Measurements from ENCODE around the gene ALPK1. TPM values are rescaled to one million over a fixed set of nuclear protein-coding genes. Genes with fewer than 3 reads are reported as not detected.

ALPK1 gene
- total RNA-seq, 1 donor from 2014 or later = 40.1 TPM

- DNase-seq (no peak), ATAC-seq (no peak)
- no peaks in the 10 kb centered on the region for H3K9me3 ChIP-seq
- H3K27ac ChIP-seq = no peak overlapping the region
- TF ChIP-seq CTCF (IDR thresholded peaks at IDR 0.05) = peak; percentile 43
- no peaks in the 10 kb centered on the region for H3K4me1 ChIP-seq
- H3K27me3 ChIP-seq (ENCODE audit: low read depth) = no peaks in the 10 kb centered on the region
- H3K36me3 ChIP-seq = peaks cover 21% of the 10 kb centered on the region
- H3K4me3 ChIP-seq = no peak overlapping the region
- intact Hi-C loops (cut with DNase I) = no loop called here
Measured at GRCh38 chr4:112266823-112267222, 30.3 kb upstream of the ALPK1 start.

GRCh38 chr4:112270051-112270450, 27.1 kb upstream of the ALPK1 start:
- H3K27me3 ChIP-seq (ENCODE audit: low read depth) = no peaks in the 10 kb centered on the region
- peaks cover 7% of the 10 kb centered on the region for H3K36me3 ChIP-seq
- TF ChIP-seq CTCF (IDR thresholded peaks at IDR 0.05) = no peak
- H3K4me1 ChIP-seq = no peaks in the 10 kb centered on the region
- ATAC-seq (no peak), DNase-seq (no peak)
- no peak overlapping the region for H3K27ac ChIP-seq
- no peak overlapping the region for H3K4me3 ChIP-seq
- no peaks in the 10 kb centered on the region for H3K9me3 ChIP-seq
- intact Hi-C loops (cut with DNase I) = no loop called here

GRCh38 chr4:112270640-112271421, 26.3 kb upstream of the ALPK1 start:
- DNase-seq (no peak), ATAC-seq (no peak)
- H3K27ac ChIP-seq = no peak overlapping the region
- H3K4me1 ChIP-seq = no peaks in the 10 kb centered on the region
- H3K9me3 ChIP-seq = no peaks in the 10 kb centered on the region
- intact Hi-C loops (cut with DNase I) = no loop called here
- no peak for TF ChIP-seq CTCF (IDR thresholded peaks at IDR 0.05)
- H3K27me3 ChIP-seq (ENCODE audit: low read depth) = no peaks in the 10 kb centered on the region
- H3K4me3 ChIP-seq = no peak overlapping the region
- peaks cover 3% of the 10 kb centered on the region for H3K36me3 ChIP-seq

GRCh38 chr4:112272292-112272691, 24.9 kb upstream of the ALPK1 start:
- Histone ChIP-seq H3K4me1 (no peaks in the 10 kb centered on the region), H3K4me3 (no peak overlapping the region), H3K9me3 (no peaks in the 10 kb centered on the region), H3K36me3 (peaks cover 4% of the 10 kb centered on the region), H3K27me3 (ENCODE audit: low read depth) (no peaks in the 10 kb centered on the region), H3K27ac (no peak overlapping the region)
- no peak for TF ChIP-seq CTCF (IDR thresholded peaks at IDR 0.05)
- intact Hi-C loops (cut with DNase I) = no loop called here
- DNase-seq (no peak), ATAC-seq (no peak)

- TF ChIP-seq CTCF (IDR thresholded peaks at IDR 0.05) = no peak
Measured at GRCh38 chr4:112274959-112275358, 22.2 kb upstream of the ALPK1 start.

More at GRCh38 chr4:112274959-112275358, 22.2 kb upstream of the ALPK1 start:
- H3K36me3 ChIP-seq = peaks cover 9% of the 10 kb centered on the region
- no peak overlapping the region for H3K27ac ChIP-seq
- no peaks in the 10 kb centered on the region for H3K27me3 ChIP-seq (ENCODE audit: low read depth)
- H3K4me3 ChIP-seq = no peak overlapping the region
- ATAC-seq (no peak), DNase-seq (no peak)
- no peaks in the 10 kb centered on the region for H3K9me3 ChIP-seq
- H3K4me1 ChIP-seq = peaks cover 10% of the 10 kb centered on the region
- intact Hi-C loops (cut with DNase I) = no loop called here
